Ishikawa (cell line): Measurements from ENCODE around the gene ESRRA.

Experiments
- REST ChIP-seq: IDR thresholded peaks from 2 replicates; pipeline ENCODE4 v1.6.1; 2012; ENCODE audit warnings: low read depth, mild to moderate bottlenecking
- TAF1 ChIP-seq: IDR thresholded peaks from 2 replicates; pipeline ENCODE4 v1.6.1; 2012; ENCODE audit warnings: low read depth, mild to moderate bottlenecking

GRCh38 chr11:64261556-64262080 is 43.7 kb upstream of the ESRRA start:
- TF ChIP-seq REST = no peak
- TF ChIP-seq TAF1 = no peak
